ENCODE results near the gene SMIM44. TPM values are rescaled to one million over a fixed set of nuclear protein-coding genes. Genes with fewer than 3 reads are reported as not detected.

SMIM44 gene
- not detected in 2 replicates for total RNA-seq (ENCODE audit: low replicate concordance)

- H3K27ac ChIP-seq, result no peak within 1 kb of the TSS
- no peaks in the 10 kb centered on the region for H3K4me1 ChIP-seq
- Mint-ChIP-seq H3K36me3 (no peaks in the 10 kb centered on the region), H3K4me1 (peaks cover 14% of the 10 kb centered on the region), H3K9me3 (no peaks in the 10 kb centered on the region), H3K27me3 (ENCODE audit: insufficient read depth, low read depth) (peaks cover 13% of the 10 kb centered on the region), H3K27ac (no peak within 1 kb of the TSS), H3K4me3 (no peak within 1 kb of the TSS)
- H2AFZ ChIP-seq (replicated peaks), result no peak within 1 kb of the TSS
- H3K36me3 ChIP-seq, result no peaks in the 10 kb centered on the region
- no peaks in the 10 kb centered on the region for H4K20me1 ChIP-seq (ENCODE audit: low read depth)
- H3K4me2 ChIP-seq, result no peak within 1 kb of the TSS
- H3K79me2 ChIP-seq (ENCODE audit: low read depth), result no peaks in the 10 kb centered on the region
- no peak for DNase-seq (ENCODE audit: low spot score)
- no peak within 1 kb of the TSS for H3K4me3 ChIP-seq
- H3K9ac ChIP-seq, result no peak within 1 kb of the TSS
- peaks cover 12% of the 10 kb centered on the region for H3K27me3 ChIP-seq
- H3F3A ChIP-seq (ENCODE audit: low read depth), result peaks cover 7% of the 10 kb centered on the region
- no peak for TF ChIP-seq EZH2phosphoT487 (IDR thresholded peaks at IDR 0.05)
- TF ChIP-seq, protein P1, sequence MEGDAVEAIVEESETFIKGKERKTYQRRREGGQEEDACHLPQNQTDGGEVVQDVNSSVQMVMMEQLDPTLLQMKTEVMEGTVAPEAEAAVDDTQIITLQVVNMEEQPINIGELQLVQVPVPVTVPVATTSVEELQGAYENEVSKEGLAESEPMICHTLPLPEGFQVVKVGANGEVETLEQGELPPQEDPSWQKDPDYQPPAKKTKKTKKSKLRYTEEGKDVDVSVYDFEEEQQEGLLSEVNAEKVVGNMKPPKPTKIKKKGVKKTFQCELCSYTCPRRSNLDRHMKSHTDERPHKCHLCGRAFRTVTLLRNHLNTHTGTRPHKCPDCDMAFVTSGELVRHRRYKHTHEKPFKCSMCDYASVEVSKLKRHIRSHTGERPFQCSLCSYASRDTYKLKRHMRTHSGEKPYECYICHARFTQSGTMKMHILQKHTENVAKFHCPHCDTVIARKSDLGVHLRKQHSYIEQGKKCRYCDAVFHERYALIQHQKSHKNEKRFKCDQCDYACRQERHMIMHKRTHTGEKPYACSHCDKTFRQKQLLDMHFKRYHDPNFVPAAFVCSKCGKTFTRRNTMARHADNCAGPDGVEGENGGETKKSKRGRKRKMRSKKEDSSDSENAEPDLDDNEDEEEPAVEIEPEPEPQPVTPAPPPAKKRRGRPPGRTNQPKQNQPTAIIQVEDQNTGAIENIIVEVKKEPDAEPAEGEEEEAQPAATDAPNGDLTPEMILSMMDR (IDR thresholded peaks at IDR 0.05), result no peak
- no peak for TF ChIP-seq EZH2 (IDR thresholded peaks at IDR 0.05)
- H3K9me3 ChIP-seq (ENCODE audit: low read depth), result no peaks in the 10 kb centered on the region
These were observed at the start of gene SMIM44 for GRCh38 chr19:3483226-3483628. SMIM44 (minus strand) TSS chr19:3483441; CDS start chr19:3483403, 38 bp downstream.

GRCh38 chr19:3533033-3533432 is 49.8 kb upstream of the SMIM44 start:
- no peak overlapping the region for H3K27ac ChIP-seq
- no peak for TF ChIP-seq EZH2phosphoT487 (IDR thresholded peaks at IDR 0.05)
- no peak for DNase-seq (ENCODE audit: low spot score)
- no peaks in the 10 kb centered on the region for H3K27me3 ChIP-seq
- Mint-ChIP-seq H3K36me3 (peaks cover 13% of the 10 kb centered on the region), H3K27ac (no peak overlapping the region), H3K9me3 (no peaks in the 10 kb centered on the region), H3K4me3 (no peak overlapping the region), H3K27me3 (ENCODE audit: insufficient read depth, low read depth) (peaks cover 10% of the 10 kb centered on the region), H3K4me1 (peaks cover 2% of the 10 kb centered on the region)
- H3K4me2 ChIP-seq, result no peak overlapping the region
- H3K9me3 ChIP-seq (ENCODE audit: low read depth), result no peaks in the 10 kb centered on the region
- no peak overlapping the region for H2AFZ ChIP-seq (replicated peaks)
- peaks cover 12% of the 10 kb centered on the region for H4K20me1 ChIP-seq (ENCODE audit: low read depth)
- H3K9ac ChIP-seq, result no peak overlapping the region
- H3K4me1 ChIP-seq, result no peaks in the 10 kb centered on the region
- H3K79me2 ChIP-seq (ENCODE audit: low read depth), result no peaks in the 10 kb centered on the region
- H3K36me3 ChIP-seq, result no peaks in the 10 kb centered on the region
- H3F3A ChIP-seq (ENCODE audit: low read depth), result no peaks in the 10 kb centered on the region
- H3K4me3 ChIP-seq, result no peak overlapping the region

- H2AFZ ChIP-seq (replicated peaks), result no peak overlapping the region
- DNase-seq (ENCODE audit: low spot score), result no peak
- Mint-ChIP-seq H3K4me3 (no peak overlapping the region), H3K36me3 (peaks cover 13% of the 10 kb centered on the region), H3K27ac (no peak overlapping the region), H3K9me3 (no peaks in the 10 kb centered on the region), H3K27me3 (ENCODE audit: insufficient read depth, low read depth) (peaks cover 4% of the 10 kb centered on the region), H3K4me1 (peaks cover 2% of the 10 kb centered on the region)
- H3K9me3 ChIP-seq (ENCODE audit: low read depth), result no peaks in the 10 kb centered on the region
- H3K4me1 ChIP-seq, result no peaks in the 10 kb centered on the region
- no peaks in the 10 kb centered on the region for H3K79me2 ChIP-seq (ENCODE audit: low read depth)
- TF ChIP-seq EZH2phosphoT487 (IDR thresholded peaks at IDR 0.05) (no peak), EZH2 (IDR thresholded peaks at IDR 0.05) (no peak)
- TF ChIP-seq, protein P1 (IDR thresholded peaks at IDR 0.05), result no peak
- H3K9ac ChIP-seq, result no peak overlapping the region
- no peaks in the 10 kb centered on the region for H3K36me3 ChIP-seq
- H3F3A ChIP-seq (ENCODE audit: low read depth), result no peaks in the 10 kb centered on the region
- peaks cover 7% of the 10 kb centered on the region for H4K20me1 ChIP-seq (ENCODE audit: low read depth)
- no peak overlapping the region for H3K27ac ChIP-seq
- no peak overlapping the region for H3K4me3 ChIP-seq
- no peaks in the 10 kb centered on the region for H3K27me3 ChIP-seq
- H3K4me2 ChIP-seq, result no peak overlapping the region
These were observed 49.0 kb upstream of the SMIM44 start for GRCh38 chr19:3532154-3532786.

DNA sequence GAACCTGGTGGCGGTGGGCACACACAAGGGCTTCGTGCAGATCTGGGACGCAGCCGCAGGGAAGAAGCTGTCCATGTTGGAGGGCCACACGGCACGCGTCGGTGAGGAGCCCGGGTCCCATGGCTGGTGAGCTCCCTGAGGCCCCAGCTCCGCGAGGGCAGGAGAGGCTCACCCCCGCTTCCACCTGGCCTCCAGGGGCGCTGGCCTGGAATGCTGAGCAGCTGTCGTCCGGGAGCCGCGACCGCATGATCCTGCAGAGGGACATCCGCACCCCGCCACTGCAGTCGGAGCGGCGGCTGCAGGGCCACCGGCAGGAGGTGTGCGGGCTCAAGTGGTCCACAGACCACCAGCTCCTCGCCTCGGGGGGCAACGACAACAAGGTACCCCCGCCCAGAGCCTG is 48.5 kb upstream of the SMIM44 start:
- DNase-seq (ENCODE audit: low spot score), result no peak
- Histone ChIP-seq H3K27me3 (no peaks in the 10 kb centered on the region), H3K36me3 (no peaks in the 10 kb centered on the region), H3K27ac (no peak overlapping the region), H3K4me1 (no peaks in the 10 kb centered on the region), H4K20me1 (ENCODE audit: low read depth) (peaks cover 9% of the 10 kb centered on the region), H3K9me3 (ENCODE audit: low read depth) (no peaks in the 10 kb centered on the region), H3K9ac (no peak overlapping the region), H3K4me2 (no peak overlapping the region), H3F3A (ENCODE audit: low read depth) (no peaks in the 10 kb centered on the region), H3K4me3 (no peak overlapping the region), H3K79me2 (ENCODE audit: low read depth) (no peaks in the 10 kb centered on the region), H2AFZ (replicated peaks) (no peak overlapping the region)
- no peak overlapping the region for H3K4me3 Mint-ChIP-seq
- peaks cover 17% of the 10 kb centered on the region for H3K36me3 Mint-ChIP-seq
- TF ChIP-seq, protein P1 (IDR thresholded peaks at IDR 0.05), result no peak
- TF ChIP-seq EZH2 (IDR thresholded peaks at IDR 0.05), result no peak
- TF ChIP-seq EZH2phosphoT487 (IDR thresholded peaks at IDR 0.05), result no peak
- H3K4me1 Mint-ChIP-seq, result peaks cover 2% of the 10 kb centered on the region
- H3K27me3 Mint-ChIP-seq (ENCODE audit: insufficient read depth, low read depth), result peaks cover 4% of the 10 kb centered on the region
- H3K27ac Mint-ChIP-seq, result no peak overlapping the region
- no peaks in the 10 kb centered on the region for H3K9me3 Mint-ChIP-seq
